SH-SY5Y (cell line): Measurements from ENCODE around the gene ITIH1.

Experiments used
- GATA2 ChIP-seq: IDR thresholded peaks from 2 replicates; pipeline ENCODE4 v1.6.1; 2011; ENCODE audit warnings: mild to moderate bottlenecking, low read depth, low read length
- GATA3 ChIP-seq: IDR thresholded peaks from 2 replicates; pipeline ENCODE4 v1.6.1; 2011; ENCODE audit warnings: low read depth, mild to moderate bottlenecking, low read length, moderate library complexity

GRCh38 chr3:52774066-52774713 is 3.2 kb upstream of the ITIH1 start:
- TF ChIP-seq GATA2 (no peak), GATA3 (no peak)
